ENCODE results near the gene MPL. TPM values are rescaled to one million over a fixed set of nuclear protein-coding genes. Genes with fewer than 3 reads are reported as not detected.

MPL gene
- total and polyA plus RNA-seq, 4 donors = 0.03 to 1.0 TPM; not detected in 2

GRCh38 chr1:43325381-43325780 is 12.2 kb upstream of the MPL start:
- no peaks in the 10 kb centered on the region for H3K4me1 ChIP-seq (ENCODE audit: control insufficient read depth in 4 of 4, insufficient read depth in 4 of 4, low read length in 3 of 4)
- H3K27ac ChIP-seq (ENCODE audit: low read depth in 1 of 2, low read length in 2 of 2) = no peak overlapping the region
- TF ChIP-seq REST (IDR thresholded peaks at IDR 0.05) (no peak), HNF4G (IDR thresholded peaks at IDR 0.05) (no peak), RAD21 (IDR thresholded peaks at IDR 0.05) (no peak), ZBTB33 (IDR thresholded peaks at IDR 0.05) (no peak), HNF4A (conservative IDR thresholded peaks at IDR 0.05) (no peak), CTCF (IDR thresholded peaks at IDR 0.05; ENCODE audit: low read depth, low read length, missing input control) (no peak), FOXA1 (IDR thresholded peaks at IDR 0.05) (no peak), GABPA (IDR thresholded peaks at IDR 0.05 in 1 of 2, conservative IDR thresholded peaks at IDR 0.05 in 1 of 2) (no peak)

GRCh38 chr1:43327549-43328292 is 9.9 kb upstream of the MPL start:
- Histone ChIP-seq H3K9ac (ENCODE audit: low read depth in 1 of 2, low read length in 2 of 2) (no peak overlapping the region), H3K36me3 (ENCODE audit: control insufficient read depth in 4 of 4, insufficient read depth in 3 of 4, low read depth in 1 of 4, low read length in 3 of 4) (peaks cover 0 to 2% (median 0%) of the 10 kb centered on the region in 4 donors), H3K27ac (ENCODE audit: low read depth in 1 of 2, low read length in 2 of 2) (no peak overlapping the region), H3K27me3 (ENCODE audit: control insufficient read depth in 4 of 4, insufficient read depth in 4 of 4, low read length in 3 of 4) (no peaks in the 10 kb centered on the region), H3K9me3 (ENCODE audit: control insufficient read depth in 4 of 4, low read length in 3 of 4) (no peaks in the 10 kb centered on the region), H3K4me1 (ENCODE audit: control insufficient read depth in 4 of 4, insufficient read depth in 4 of 4, low read length in 3 of 4) (no peaks in the 10 kb centered on the region), H3K4me3 (ENCODE audit: low read depth in 1 of 3, low read length in 3 of 3) (no peak overlapping the region)
- TF ChIP-seq CTCF (IDR thresholded peaks at IDR 0.05; ENCODE audit: low read depth, low read length, missing input control) (no peak), EGR1 (IDR thresholded peaks at IDR 0.05; ENCODE audit: low read depth in 2 of 2) (no peak), RXRA (IDR thresholded peaks at IDR 0.05) (no peak), MAX (IDR thresholded peaks at IDR 0.05) (no peak), YY1 (IDR thresholded peaks at IDR 0.05) (no peak), GABPA (IDR thresholded peaks at IDR 0.05 in 1 of 2, conservative IDR thresholded peaks at IDR 0.05 in 1 of 2) (no peak), FOXA1 (IDR thresholded peaks at IDR 0.05) (no peak), SP1 (IDR thresholded peaks at IDR 0.05) (no peak), HNF4G (IDR thresholded peaks at IDR 0.05) (no peak), REST (IDR thresholded peaks at IDR 0.05) (no peak), TAF1 (conservative IDR thresholded peaks at IDR 0.05) (no peak), HNF4A (conservative IDR thresholded peaks at IDR 0.05) (no peak), FOXA2 (IDR thresholded peaks at IDR 0.05) (no peak), JUND (IDR thresholded peaks at IDR 0.05) (no peak)
- 96% methylated on average over 1 of the region's 1 CpG for WGBS
- no peak for DNase-seq (ENCODE audit: low spot score)

More at GRCh38 chr1:43325381-43325780, 12.2 kb upstream of the MPL start:
- no peak for DNase-seq (ENCODE audit: low spot score)
- no peaks in the 10 kb centered on the region for H3K9me3 ChIP-seq (ENCODE audit: control insufficient read depth in 4 of 4, low read length in 3 of 4)
- peaks cover 0 to 2% (median 0%) of the 10 kb centered on the region in 4 donors for H3K36me3 ChIP-seq (ENCODE audit: control insufficient read depth in 4 of 4, insufficient read depth in 3 of 4, low read depth in 1 of 4, low read length in 3 of 4)
- H3K4me3 ChIP-seq (ENCODE audit: low read depth in 1 of 3, low read length in 3 of 3) = no peak overlapping the region
- no peaks in the 10 kb centered on the region for H3K27me3 ChIP-seq (ENCODE audit: control insufficient read depth in 4 of 4, insufficient read depth in 4 of 4, low read length in 3 of 4)
- H3K9ac ChIP-seq (ENCODE audit: low read depth in 1 of 2, low read length in 2 of 2) = no peak overlapping the region
